ENCODE measurements around the gene MUC5B.
"Not testable (repeated sequence)": the region's sequence is repeated elsewhere in the genome, so short reads cannot be mapped to it uniquely, and the experiment has no call there.

MUC5B gene

DNA sequence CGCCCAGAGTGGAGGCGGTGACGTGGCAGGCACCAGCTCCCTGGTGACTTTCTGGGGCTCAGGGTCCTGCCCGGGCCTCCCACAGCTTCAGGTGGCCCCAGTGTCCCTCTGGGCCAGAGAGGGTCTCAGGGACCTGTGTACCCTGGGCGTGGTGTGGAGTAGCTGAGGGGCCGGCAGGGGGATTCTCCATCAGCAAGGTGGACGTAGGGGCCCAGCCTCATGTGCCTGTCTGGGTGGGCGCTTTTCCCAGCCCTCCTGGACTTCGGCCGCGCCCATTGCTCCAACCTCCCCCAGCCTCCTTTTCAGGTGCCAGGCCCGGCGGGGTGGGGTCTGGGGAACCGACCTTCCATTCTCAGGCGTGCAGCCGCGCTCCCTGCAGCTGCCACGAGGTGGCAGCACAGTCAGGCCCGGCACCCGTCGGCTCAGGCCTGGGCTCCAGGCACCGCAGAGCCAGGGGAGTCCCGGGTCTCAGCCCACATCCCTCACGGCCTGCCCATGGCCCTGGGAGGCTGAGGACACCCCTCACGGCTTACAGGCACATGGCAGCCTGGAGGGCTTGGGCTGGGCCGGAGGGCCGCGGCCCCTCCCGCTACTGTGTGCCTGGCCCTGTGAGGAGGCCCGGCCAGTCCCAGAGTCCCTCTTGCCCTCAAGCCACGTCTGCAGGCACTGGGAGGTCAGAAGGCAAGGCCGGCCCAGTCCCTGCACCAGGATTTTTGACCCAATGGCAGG lies 19.9 kb upstream of the MUC5B start:
- no peak for DNase-seq (ENCODE audit: low read depth)

- no peak for DNase-seq (ENCODE audit: low read depth)
These were observed 19.2 kb upstream of the MUC5B start for GRCh38 chr11:1203505-1204271.

DNA sequence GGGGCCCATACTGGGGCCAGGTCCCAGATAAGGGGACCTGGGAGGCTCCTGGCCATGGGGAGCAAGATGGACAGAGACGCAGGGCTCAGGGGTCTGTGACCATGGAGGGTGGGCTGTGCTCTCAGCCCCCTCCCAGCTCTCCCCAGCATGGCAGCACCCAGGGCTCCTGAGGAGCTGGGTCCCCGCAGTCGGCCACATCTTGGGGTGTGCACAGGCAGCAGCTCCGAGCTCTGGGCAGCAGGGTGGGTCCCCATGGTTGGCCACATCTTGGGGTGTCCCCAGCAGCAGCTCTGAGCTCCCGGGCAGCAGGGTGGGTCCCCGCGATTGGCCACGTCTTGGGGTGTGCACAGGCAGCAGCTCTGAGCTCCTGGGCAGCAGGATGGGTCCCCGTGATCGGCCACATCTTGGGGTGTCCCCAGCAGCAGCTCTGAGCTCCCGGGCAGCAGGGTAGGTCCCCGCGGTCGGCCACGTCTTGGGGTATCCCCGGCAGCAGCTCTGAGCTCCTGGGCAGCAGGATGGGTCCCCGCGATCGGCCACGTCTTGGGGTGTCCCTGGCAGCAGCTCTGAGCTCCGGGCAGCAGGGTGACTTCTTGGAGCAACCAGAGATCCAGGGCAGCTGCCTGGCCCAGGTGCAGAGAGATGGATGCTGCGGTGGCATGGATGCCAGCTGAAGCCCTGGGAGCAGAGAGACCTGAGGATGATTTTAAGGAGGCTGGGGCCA lies 18.3 kb upstream of the MUC5B start:
- DNase-seq (ENCODE audit: low read depth) = no peak

GRCh38 chr11:1205121-1205986 lies 17.5 kb upstream of the MUC5B start:
- DNase-seq (ENCODE audit: low read depth) = no peak

- no peak for DNase-seq (ENCODE audit: low read depth)
These were observed 16.9 kb upstream of the MUC5B start for GRCh38 chr11:1205987-1206331.

- no peak for DNase-seq (ENCODE audit: low read depth)
These were observed 16.2 kb upstream of the MUC5B start for GRCh38 chr11:1206391-1207271.

DNA sequence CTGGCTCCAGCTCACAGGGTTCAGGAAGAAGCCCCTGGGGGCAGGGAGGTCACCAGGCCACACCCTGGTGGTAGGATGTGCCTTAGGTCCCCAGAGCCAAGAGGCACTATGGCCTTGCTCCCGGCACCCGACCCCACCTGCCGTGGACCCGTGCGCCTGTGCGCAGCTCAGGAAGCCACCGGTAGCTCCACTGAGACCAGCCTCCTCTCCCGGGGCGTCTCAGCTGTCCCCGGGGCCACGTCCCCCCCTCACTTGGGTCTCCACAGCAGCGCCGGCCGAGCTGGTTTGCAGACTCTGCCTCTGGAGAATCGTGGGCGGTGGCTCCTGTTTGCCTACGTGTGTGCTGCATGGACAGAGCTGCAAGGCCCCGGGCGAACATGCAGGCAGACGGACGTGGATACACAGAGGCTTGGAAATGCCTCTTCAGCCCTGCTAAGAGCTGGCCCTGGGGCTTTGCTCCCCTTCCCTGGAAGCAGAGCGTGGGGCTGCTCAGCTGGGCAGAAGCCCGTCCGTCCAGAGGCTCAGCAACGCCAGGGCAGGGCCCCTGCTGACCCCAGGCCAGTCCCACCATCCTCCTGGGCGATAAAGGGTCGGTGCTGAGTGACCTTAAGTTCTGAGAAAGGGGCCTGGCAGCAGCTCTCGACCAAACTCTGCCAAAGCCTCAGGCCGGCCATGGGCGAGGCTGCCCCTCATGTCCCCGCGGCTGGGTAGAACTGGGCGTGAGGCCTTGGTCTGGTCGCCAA lies 15.3 kb upstream of the MUC5B start:
- no peak for DNase-seq (ENCODE audit: low read depth)

DNA sequence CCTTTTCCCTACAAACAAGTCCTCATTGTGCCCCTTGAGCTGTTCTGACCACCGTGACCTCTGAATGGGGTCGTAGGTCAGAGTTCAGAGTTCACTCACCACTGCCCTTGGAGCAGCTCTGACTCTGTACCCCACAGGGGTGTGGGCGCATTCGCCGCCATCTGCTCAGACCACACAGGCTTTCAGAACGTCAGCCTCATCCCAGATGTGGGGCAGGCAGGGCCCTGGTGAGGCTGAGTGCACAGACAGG lies 14.8 kb upstream of the MUC5B start:
- DNase-seq (ENCODE audit: low read depth) = no peak

GRCh38 chr11:1208394-1209261 lies 14.2 kb upstream of the MUC5B start:
- no peak for DNase-seq (ENCODE audit: low read depth)

DNA sequence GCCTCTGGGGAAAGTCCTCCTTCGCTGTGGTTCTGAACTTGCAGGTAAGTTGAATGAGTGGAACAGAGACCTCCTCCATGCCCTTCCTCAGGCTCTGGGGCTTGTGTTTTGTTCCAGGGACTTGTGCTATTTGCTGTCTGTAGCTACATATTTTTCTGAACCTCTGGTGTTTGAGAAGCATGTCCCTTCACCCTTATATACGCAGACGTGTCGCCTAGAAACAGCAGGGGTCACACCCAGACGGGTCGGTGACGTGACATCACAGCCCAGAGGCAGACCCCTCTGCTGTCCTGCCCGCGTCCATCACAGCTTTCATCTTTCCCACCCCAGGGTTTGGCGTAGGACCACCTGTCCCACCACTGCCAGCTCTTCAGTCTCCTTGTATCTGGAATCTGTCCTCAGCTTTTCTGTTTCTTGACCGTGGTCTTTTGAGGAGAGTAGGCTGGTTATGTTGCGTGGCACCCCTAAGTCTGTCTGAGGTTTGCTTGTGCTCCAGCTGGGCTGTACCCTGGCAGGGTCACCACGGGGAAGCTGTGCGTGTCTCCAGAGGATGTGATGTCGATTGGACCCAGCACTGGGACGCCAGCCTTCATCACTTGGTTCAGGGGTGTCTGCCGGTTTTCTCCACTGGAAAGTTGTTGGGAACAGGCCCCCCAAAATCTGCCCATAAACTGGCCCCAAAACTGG lies 13.4 kb upstream of the MUC5B start:
- no peak for DNase-seq (ENCODE audit: low read depth)

GRCh38 chr11:1211838-1212237 lies 11.0 kb upstream of the MUC5B start:
- no peak for DNase-seq (ENCODE audit: low read depth)

DNA sequence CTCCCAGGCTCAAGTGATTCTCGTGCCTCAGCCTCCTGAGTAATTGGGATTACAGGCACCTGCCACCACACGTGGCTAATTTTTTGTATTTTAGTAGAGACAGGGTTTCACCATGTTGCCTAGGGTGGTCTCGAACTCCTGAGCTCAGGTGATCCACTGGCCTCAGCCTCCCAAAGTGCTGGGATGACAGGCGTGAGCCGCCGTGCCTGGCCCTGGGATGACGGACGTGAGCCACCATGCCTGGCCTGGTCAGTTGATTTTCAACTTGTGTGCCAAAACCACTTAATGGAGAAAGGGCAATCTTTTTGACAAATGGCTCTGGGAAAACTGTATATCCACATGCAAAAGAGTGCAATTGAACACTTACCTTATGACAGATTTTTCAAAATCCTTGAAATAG lies 7.0 kb upstream of the MUC5B start:
- not testable (repeated sequence) for DNase-seq (ENCODE audit: low read depth)

DNA sequence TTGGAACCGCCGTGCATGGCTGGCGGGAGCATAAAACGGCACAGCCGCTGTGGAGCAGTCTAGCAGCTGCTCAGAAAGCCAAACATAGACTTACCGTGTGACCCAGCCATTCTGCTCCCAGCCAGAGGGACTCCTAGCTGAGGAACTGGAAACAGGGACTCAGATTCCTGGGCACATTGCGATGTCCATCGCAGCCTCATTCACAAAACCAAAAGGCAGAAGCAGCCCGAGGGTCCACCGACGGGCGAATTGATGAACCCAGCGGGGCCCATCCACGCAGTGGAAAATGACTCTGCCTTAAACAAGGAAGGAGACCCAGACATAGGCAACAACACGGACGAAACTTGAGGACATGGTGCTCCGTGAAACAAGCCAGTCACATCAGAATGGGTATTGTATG lies 5.7 kb upstream of the MUC5B start:
- no peak for DNase-seq (ENCODE audit: low read depth)

DNA sequence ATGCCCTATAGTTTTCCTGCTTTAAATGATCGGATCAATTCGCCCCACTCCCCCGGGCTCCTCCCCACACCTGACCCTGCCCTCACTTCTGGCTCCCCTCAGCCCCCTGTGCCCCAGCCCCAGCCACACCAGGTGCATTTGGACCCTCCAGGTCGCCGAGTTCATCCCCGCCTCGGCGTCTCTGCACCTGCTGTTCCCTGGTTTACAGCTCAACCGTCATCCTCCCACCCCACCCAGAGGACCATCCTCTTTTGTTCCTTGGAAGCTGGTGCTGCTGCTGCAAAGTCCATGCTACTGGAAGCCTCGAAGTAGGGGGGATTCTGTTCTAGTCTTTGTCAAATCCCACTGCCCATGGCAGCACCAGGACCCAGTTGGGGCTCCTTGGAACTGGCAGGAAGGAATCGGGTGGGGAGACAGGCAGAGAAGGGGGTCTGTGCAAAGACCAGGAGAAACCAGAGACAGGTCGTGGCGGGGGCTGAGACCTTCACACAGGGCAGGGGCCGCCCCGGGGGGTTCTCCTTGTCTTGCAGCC lies 4.5 kb upstream of the MUC5B start:
- DNase-seq (ENCODE audit: low read depth) = no peak

- no peak for DNase-seq (ENCODE audit: low read depth)
These were observed 3.9 kb upstream of the MUC5B start for GRCh38 chr11:1218788-1219445.

DNA sequence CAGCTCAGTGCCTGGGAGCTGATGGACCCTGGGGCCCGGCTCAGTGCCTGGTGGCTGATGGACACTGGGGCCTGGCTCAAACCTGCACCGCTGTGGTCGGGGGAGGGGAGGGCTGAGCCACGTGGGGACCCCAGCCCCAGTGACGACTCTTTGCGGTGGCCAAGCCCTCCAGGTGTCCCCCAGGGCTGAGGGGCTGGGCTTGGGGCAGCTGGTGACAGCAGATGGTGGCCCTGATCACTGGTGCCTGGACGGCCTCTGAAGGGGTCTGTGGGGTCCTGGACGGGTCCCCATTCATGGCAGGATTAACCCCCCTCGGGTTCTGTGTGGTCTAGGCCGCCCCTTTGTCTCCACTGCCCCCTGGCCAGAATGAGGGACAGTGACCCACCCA lies 3.4 kb upstream of the MUC5B start:
- DNase-seq (ENCODE audit: low read depth) = no peak

DNA sequence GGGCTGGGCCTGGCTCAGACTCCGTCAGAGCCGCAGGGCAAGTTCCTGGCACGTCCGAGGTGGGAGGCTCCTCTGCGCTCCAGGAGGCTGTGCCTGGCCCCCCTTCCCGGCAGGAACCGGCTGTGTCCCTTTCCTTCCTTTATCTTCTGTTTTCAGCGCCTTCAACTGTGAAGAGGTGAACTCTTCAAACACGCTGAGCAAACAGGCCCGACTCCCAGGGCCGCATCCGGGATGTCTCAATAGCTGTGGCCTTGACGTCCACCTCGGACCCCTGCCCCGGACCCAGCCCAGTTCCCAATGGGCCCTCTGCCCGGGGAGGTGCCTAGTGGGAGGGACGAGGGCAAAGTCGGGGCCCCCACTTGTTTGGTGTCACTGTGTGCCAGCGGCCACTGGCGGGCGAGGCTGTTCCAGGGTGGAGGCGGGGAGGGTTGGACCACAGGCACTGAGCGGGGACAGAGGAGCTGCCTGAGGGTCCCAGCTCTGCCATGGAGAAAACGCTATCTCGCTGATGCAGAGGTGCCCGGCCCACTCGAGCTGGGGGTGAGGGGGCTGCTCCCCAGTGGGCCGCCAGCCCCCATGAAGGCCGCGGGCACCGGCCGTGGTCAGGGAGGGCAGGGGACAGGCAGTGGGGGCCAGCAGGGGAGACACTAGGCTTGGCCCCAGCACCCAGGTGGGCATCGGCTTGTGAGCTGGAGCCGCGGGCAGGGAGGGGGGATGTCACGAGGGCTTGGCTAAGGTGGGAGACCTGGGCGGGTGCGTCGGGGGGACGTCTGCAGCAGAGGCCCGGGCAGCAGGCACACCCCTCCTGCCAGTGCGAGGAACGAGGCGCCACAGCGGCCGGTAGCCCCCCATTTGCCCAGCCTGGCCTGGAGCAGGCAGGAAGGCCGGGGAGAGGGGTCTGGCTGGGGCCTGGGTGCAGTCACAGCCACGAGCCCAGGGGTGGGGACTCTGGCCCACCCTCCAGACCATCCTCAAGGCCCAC lies 2.7 kb upstream of the MUC5B start:
- DNase-seq (ENCODE audit: low read depth) = no peak
